ENCODE results near the gene NMU.

DNA sequence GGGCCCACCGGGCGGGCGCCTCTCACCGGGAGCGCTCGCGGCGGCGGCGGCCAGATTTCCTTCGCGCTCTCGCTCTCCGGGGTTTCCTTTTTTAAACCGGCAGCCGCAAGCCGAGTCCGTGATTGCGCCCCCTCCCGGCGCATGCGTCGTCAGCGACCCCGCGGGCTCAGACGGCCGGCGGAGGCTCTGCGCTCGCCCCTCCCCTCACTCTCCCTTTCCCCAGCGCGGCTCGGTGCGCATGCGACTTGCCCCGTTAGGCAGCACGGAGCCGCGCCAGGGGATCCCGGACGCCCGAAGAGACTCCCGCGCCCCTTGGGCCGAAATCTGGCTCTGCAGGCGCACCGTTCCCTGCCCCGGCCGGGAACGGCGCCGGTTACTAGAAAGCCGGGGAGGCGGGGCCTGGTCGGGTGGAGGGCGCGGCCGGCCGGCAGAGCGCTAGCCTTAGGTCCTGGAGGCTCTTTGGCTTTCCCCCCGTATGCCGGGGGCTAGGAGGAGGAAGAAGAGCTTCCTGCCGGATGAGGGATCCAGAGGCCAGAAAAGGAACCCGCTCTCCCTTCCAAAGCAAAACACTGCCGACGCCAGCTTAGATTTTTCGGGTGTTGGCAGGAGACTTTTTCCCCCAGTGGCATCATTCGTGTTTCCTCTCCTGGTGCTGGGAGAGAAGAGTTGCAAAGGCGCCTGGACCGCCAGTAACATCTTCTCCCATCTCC is 89.2 kb downstream of the NMU start, which contains the start of gene CLOCK:
- TF ChIP-seq, protein P1, sequence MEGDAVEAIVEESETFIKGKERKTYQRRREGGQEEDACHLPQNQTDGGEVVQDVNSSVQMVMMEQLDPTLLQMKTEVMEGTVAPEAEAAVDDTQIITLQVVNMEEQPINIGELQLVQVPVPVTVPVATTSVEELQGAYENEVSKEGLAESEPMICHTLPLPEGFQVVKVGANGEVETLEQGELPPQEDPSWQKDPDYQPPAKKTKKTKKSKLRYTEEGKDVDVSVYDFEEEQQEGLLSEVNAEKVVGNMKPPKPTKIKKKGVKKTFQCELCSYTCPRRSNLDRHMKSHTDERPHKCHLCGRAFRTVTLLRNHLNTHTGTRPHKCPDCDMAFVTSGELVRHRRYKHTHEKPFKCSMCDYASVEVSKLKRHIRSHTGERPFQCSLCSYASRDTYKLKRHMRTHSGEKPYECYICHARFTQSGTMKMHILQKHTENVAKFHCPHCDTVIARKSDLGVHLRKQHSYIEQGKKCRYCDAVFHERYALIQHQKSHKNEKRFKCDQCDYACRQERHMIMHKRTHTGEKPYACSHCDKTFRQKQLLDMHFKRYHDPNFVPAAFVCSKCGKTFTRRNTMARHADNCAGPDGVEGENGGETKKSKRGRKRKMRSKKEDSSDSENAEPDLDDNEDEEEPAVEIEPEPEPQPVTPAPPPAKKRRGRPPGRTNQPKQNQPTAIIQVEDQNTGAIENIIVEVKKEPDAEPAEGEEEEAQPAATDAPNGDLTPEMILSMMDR (IDR thresholded peaks at IDR 0.05) = peak; percentile 31 to 77 (median 64)
- peak; percentile 54 to 72 for TF ChIP-seq POLR2A (IDR thresholded peaks at IDR 0.05)
